ENCODE measurements around the gene DOP1B. TPM values are rescaled to one million over a fixed set of nuclear protein-coding genes. Genes with fewer than 3 reads are reported as not detected.

DOP1B gene
- total RNA-seq, 1 experiment from 2014 or later, result 15.1 TPM

DNA sequence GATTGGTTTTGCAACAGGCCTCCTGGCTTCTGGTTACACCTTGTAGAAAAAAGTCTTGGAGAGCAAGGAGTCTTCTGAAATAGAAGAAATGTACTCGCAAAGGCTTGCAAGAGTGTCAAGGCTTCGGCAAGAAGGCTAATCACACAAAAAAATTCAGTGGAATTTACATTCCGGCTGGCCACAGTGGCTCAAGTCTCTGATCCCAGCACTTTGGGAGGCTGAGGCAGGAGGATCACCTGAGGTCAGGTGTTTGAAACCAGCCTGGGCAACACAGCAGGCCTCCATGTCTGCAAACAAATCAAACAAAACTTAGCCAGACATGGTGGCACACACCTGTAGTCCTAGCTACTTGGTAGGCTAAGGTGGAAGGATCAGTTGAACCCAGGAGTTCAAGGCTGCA is 7.7 kb upstream of the DOP1B start:
- intact Hi-C loops (cut with micrococcal nuclease; ENCODE audit: unreplicated experiment), result no loop called here
- CTCF ChIA-PET, result no interaction called here
- POLR2A ChIA-PET (ENCODE audit: unreplicated experiment), result no interaction called here

GRCh38 chr21:36149788-36150711 is 6.6 kb upstream of the DOP1B start:
- POLR2A ChIA-PET (ENCODE audit: unreplicated experiment), result interaction anchor here (0.8 kb wide), 1 partner anchor 860 kb away, joined by 12 read pairs; no protein-coding TSS in a partner anchor
- TF ChIP-seq, protein P1, sequence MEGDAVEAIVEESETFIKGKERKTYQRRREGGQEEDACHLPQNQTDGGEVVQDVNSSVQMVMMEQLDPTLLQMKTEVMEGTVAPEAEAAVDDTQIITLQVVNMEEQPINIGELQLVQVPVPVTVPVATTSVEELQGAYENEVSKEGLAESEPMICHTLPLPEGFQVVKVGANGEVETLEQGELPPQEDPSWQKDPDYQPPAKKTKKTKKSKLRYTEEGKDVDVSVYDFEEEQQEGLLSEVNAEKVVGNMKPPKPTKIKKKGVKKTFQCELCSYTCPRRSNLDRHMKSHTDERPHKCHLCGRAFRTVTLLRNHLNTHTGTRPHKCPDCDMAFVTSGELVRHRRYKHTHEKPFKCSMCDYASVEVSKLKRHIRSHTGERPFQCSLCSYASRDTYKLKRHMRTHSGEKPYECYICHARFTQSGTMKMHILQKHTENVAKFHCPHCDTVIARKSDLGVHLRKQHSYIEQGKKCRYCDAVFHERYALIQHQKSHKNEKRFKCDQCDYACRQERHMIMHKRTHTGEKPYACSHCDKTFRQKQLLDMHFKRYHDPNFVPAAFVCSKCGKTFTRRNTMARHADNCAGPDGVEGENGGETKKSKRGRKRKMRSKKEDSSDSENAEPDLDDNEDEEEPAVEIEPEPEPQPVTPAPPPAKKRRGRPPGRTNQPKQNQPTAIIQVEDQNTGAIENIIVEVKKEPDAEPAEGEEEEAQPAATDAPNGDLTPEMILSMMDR (conservative IDR thresholded peaks at IDR 0.05), result no peak
- no peak for TF ChIP-seq EZH2 (IDR thresholded peaks at IDR 0.05; ENCODE audit: low read depth)
- Histone ChIP-seq H4K20me1 (ENCODE audit: insufficient read depth) (no peaks in the 10 kb centered on the region), H3K27ac (no peak overlapping the region), H3K4me3 (no peak overlapping the region), H3F3A (ENCODE audit: insufficient read depth, low read depth) (no peaks in the 10 kb centered on the region; the same call in 1 of the 2 replicates), H3K27me3 (ENCODE audit: insufficient read depth, low read depth) (no peaks in the 10 kb centered on the region), H2AFZ (no peak overlapping the region), H3K4me2 (no peak overlapping the region), H3K36me3 (ENCODE audit: low read depth) (no peaks in the 10 kb centered on the region), H3K4me1 (replicated peaks; ENCODE audit: insufficient read depth) (peaks cover 2% of the 10 kb centered on the region), H3K9me2 (ENCODE audit: insufficient read depth) (no peaks in the 10 kb centered on the region), H3K9me3 (ENCODE audit: insufficient read depth, low read depth) (no peaks in the 10 kb centered on the region), H3K79me2 (ENCODE audit: low read depth) (no peaks in the 10 kb centered on the region)
- CTCF ChIA-PET, result interaction anchor here (0.7 kb wide), 2 partner anchors 315 to 1879 kb away, joined by 3 read pairs; no protein-coding TSS in a partner anchor
- no peak for DNase-seq
- intact Hi-C loops (cut with micrococcal nuclease; ENCODE audit: unreplicated experiment), result no loop called here
- BruUV-seq (replicated peaks), result no TSS peak

More for the DNA sequence above, 7.7 kb upstream of the DOP1B start:
- DNase-seq, result no peak
- no peak overlapping the region for H3K4me2 ChIP-seq
- TF ChIP-seq, protein P1 (conservative IDR thresholded peaks at IDR 0.05), result no peak
- TF ChIP-seq EZH2 (IDR thresholded peaks at IDR 0.05; ENCODE audit: low read depth), result no peak
- no peaks in the 10 kb centered on the region for H3K36me3 ChIP-seq (ENCODE audit: low read depth)
- no peaks in the 10 kb centered on the region for H3K4me1 ChIP-seq (replicated peaks; ENCODE audit: insufficient read depth)
- BruUV-seq (replicated peaks), result no TSS peak
- no peaks in the 10 kb centered on the region for H3K27me3 ChIP-seq (ENCODE audit: insufficient read depth, low read depth)
- no peaks in the 10 kb centered on the region for H3F3A ChIP-seq (ENCODE audit: insufficient read depth, low read depth)
- no peak overlapping the region for H2AFZ ChIP-seq
- H3K9me3 ChIP-seq (ENCODE audit: insufficient read depth, low read depth), result no peaks in the 10 kb centered on the region
- no peaks in the 10 kb centered on the region for H3K79me2 ChIP-seq (ENCODE audit: low read depth)
- no peaks in the 10 kb centered on the region for H3K9me2 ChIP-seq (ENCODE audit: insufficient read depth)
- H3K4me3 ChIP-seq, result no peak overlapping the region
- H3K27ac ChIP-seq, result no peak overlapping the region
- no peaks in the 10 kb centered on the region for H4K20me1 ChIP-seq (ENCODE audit: insufficient read depth)

DNA sequence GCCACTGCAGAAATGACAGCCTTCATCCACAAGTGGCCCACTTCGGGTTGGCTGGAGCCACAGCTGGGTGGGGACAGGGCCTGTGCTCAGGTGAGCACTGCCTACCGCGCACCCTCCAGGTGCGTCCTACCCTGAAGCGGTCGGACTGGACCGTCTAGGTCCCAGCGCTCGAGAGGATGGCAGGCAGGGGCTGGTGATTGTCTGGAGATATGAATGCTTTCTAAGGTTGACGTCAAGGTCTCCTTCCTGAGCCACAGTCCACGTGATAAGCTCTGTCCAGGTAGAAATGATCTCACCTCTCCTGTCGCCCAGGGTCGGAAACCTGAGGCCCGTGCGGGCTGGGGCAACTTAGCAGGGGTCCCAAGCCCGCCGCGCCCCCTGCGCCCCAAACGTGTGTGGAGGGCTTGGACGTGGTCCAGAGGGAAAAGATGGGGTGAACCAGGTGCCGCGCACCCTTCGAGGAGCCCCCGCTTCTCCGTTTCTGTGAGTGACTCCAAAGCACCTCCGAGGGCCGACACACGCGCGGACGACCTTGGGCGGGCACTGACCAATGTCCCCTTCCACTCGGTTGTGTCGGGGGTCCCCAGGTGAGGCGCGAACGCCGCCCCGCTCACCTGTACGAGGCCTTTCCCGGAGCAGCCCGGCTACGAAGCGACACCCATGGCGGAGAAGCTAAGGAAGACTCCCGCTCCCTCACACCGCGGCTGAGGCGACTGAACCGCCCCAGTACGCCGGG is 853 bp upstream of the DOP1B start:
- intact Hi-C loops (cut with micrococcal nuclease; ENCODE audit: unreplicated experiment), result loop anchor here (1.0 kb wide), 3 partner anchors 33 to 165 kb away; partner anchors contain the start of gene MORC3
- Histone ChIP-seq H3K36me3 (ENCODE audit: low read depth) (no peaks in the 10 kb centered on the region), H2AFZ (peak overlapping the region; percentile 92), H3F3A (ENCODE audit: insufficient read depth, low read depth) (no peaks in the 10 kb centered on the region; the same call in 1 of the 2 replicates), H3K27ac (peak overlapping the region; percentile 63), H3K4me2 (peak overlapping the region; percentile 77), H3K27me3 (ENCODE audit: insufficient read depth, low read depth) (no peaks in the 10 kb centered on the region), H3K9me2 (ENCODE audit: insufficient read depth) (no peaks in the 10 kb centered on the region), H3K4me1 (replicated peaks; ENCODE audit: insufficient read depth) (peaks cover 15% of the 10 kb centered on the region), H3K79me2 (ENCODE audit: low read depth) (no peaks in the 10 kb centered on the region; the same call in 1 of the 2 replicates), H3K4me3 (peak overlapping the region; percentile 60), H3K9me3 (ENCODE audit: insufficient read depth, low read depth) (no peaks in the 10 kb centered on the region), H4K20me1 (ENCODE audit: insufficient read depth) (no peaks in the 10 kb centered on the region)
- POLR2A ChIA-PET (ENCODE audit: unreplicated experiment), result interaction anchor here (0.5 to 1.0 kb wide), 7 partner anchors 19 to 232 kb away, joined by 3 to 8 read pairs (median 5); partner anchors contain the start of gene MORC3
- DNase-seq, result peak; percentile 81 to 82
- BruUV-seq (replicated peaks), result TSS peak; percentile 72
- CTCF ChIA-PET, result interaction anchor here (0.6 to 0.8 kb wide), 2 partner anchors 53 to 239 kb away, joined by 3 to 6 read pairs; no protein-coding TSS in a partner anchor
- no peak for TF ChIP-seq EZH2 (IDR thresholded peaks at IDR 0.05; ENCODE audit: low read depth)
- TF ChIP-seq, protein P1 (conservative IDR thresholded peaks at IDR 0.05), result no peak

Data from PC-9 (cell line).